Measurements from ENCODE around the gene PPP4R1.

GRCh38 chr18:9642799-9643462 lies 28.6 kb upstream of the PPP4R1 start:
- no peak for TF ChIP-seq MAX (CRISPR knock-in tag; IDR thresholded peaks at IDR 0.05)
- no peak for TF ChIP-seq CTCF (IDR thresholded peaks at IDR 0.05)
- TF ChIP-seq SMAD4 (CRISPR knock-in tag; IDR thresholded peaks at IDR 0.05): no peak
- TF ChIP-seq TP53 (CRISPR knock-in tag; IDR thresholded peaks at IDR 0.05): no peak
- TF ChIP-seq AFF4 (CRISPR knock-in tag; IDR thresholded peaks at IDR 0.05; ENCODE audit: borderline replicate concordance): no peak
- no peak for TF ChIP-seq NR1H2 (CRISPR knock-in tag; IDR thresholded peaks at IDR 0.05)
